Globus pallidus (tissue), 1 donor: ENCODE data around the gene PGAM2.

ENCODE experiments used
- DNase-seq: peaks from one replicate; pipeline ENCODE4 v3.0.0-alpha.2; 2015; ENCODE audit warnings: low spot score

The PGAM2 gene

GRCh38 chr7:44103566-44103922 lies 38.2 kb upstream of the PGAM2 start:
- DNase-seq, result no peak

GRCh38 chr7:44102846-44103565 lies 37.6 kb upstream of the PGAM2 start:
- no peak for DNase-seq

- no peak for DNase-seq
Observed at GRCh38 chr7:44101966-44102845, 36.8 kb upstream of the PGAM2 start.

GRCh38 chr7:44101303-44101965 lies 36.1 kb upstream of the PGAM2 start:
- no peak for DNase-seq

GRCh38 chr7:44100458-44101302 lies 35.3 kb upstream of the PGAM2 start:
- no peak for DNase-seq

- no peak for DNase-seq
Observed at GRCh38 chr7:44099669-44100068, 34.3 kb upstream of the PGAM2 start.

- DNase-seq, result no peak
Observed at GRCh38 chr7:44098092-44099068, 33.0 kb upstream of the PGAM2 start.

GRCh38 chr7:44097064-44097932 lies 31.9 kb upstream of the PGAM2 start:
- no peak for DNase-seq

GRCh38 chr7:44096326-44096881 lies 31.0 kb upstream of the PGAM2 start:
- no peak for DNase-seq

GRCh38 chr7:44095781-44096180 lies 30.4 kb upstream of the PGAM2 start:
- DNase-seq, result no peak

GRCh38 chr7:44094883-44095592 lies 29.7 kb upstream of the PGAM2 start:
- DNase-seq, result no peak

- DNase-seq, result no peak
Observed at GRCh38 chr7:44094365-44094764, 29.0 kb upstream of the PGAM2 start.

- no peak for DNase-seq
Observed at GRCh38 chr7:44093102-44093641, 27.8 kb upstream of the PGAM2 start.

- DNase-seq, result peak; percentile 54
Observed at GRCh38 chr7:44087911-44088838, 22.8 kb upstream of the PGAM2 start.

- DNase-seq, result no peak
Observed at GRCh38 chr7:44086627-44087026, 21.3 kb upstream of the PGAM2 start.

GRCh38 chr7:44085546-44085945 lies 20.2 kb upstream of the PGAM2 start:
- no peak for DNase-seq

GRCh38 chr7:44084701-44085100 lies 19.3 kb upstream of the PGAM2 start:
- DNase-seq, result no peak
